ENCODE data around the gene RIMBP2.
A peak's percentile ranks its signal among the peaks of the same experiment; 100 is the strongest.

Gene RIMBP2

GRCh38 chr12:130729344-130729743 lies 13.2 kb upstream of the RIMBP2 start:
- DNase-seq = no peak

GRCh38 chr12:130728158-130729058 lies 12.3 kb upstream of the RIMBP2 start:
- no peak for DNase-seq

DNA sequence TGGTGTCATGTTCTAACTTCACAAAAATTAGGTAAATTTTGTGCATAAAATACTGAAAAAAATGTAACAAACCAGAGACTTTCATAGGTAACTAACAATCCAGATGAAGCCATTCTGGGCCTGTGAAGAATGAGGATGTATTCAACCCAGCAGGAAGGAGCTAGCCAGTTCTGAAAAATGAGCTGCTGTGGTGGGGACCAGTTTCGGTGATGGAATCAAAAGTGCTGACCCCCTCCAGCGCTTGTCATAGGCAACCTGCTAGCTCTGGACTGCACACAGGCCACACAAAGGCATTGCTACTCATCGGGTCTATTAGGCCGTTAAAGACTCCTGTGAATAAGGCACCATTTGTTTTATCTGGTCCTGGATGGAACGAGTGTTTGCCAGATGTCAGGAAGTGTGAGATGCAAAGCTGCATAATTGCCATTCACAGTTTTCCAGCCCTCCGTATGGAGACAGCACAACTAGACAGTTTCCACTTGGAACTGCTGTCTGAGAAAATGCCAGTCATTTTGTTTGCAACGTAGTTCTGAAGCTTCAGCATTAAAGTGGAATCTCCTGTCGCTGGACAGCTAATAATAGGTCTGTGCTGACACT lies 3.3 kb upstream of the RIMBP2 start:
- no peak for DNase-seq

GRCh38 chr12:130717752-130718151 lies 1.7 kb upstream of the RIMBP2 start:
- no peak for DNase-seq

DNA sequence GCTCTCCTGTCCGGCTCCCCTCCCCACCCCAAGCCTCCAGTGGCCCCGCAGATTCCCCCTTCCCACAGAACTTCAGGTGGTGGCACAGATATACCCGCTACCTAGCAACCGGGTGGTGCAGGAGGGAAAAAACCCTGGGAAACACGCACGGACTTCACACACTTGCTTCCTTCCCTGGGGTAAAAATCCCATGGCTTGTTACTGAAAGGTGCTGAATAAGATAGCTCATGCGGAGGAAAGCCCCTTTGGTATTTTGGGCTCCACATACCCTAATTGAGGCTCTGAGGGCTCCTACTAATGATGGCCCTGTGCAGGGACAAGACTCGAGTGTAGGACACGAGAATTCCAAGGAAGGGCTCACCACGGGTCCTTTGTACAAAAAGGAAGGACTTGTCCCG lies 869 bp upstream of the RIMBP2 start:
- no peak for DNase-seq

DNA sequence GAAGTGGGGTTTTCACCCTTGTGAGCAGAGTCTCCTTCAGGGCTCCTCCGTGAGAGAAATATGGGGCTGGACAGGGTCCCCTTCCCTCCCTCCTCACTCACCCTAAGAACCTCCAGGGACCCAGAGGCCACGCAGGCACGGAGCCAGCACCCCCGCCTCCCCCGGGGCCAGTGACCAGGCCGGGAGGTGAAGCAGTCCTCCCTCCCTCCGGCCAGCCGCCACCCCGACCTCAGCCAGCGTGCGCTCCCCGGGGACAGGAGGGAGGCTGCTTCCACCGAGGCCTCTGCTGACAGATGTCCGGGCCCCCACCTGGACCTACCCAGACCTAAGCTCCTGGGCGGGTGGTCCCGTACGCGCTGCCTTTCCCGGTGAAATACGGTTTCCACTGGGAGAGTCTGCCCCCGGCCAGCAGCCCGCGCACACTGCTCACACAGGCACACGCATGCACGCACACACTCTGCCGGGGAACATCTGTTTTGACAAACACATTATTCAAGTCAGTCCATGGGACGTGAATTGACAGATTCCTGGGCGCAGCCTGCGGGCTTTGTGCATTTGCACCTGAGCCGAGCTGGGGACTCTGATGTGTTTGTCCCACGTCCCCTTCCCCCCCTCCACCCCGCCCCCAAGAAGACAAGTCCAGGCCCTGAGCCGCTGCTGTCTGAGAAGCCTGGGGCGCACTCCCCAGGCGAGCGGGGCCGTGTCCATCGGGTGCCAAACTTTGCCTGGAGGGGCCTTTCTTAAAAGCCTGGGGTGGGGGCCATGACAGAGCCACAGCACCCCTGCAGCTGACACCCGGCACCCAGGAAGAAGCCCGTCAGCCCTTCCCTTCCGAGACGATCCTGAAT lies 725 bp downstream of the RIMBP2 start:
- no peak for DNase-seq

- no peak for DNase-seq
Measured at GRCh38 chr12:130714591-130715149, 1.4 kb downstream of the RIMBP2 start.

DNA sequence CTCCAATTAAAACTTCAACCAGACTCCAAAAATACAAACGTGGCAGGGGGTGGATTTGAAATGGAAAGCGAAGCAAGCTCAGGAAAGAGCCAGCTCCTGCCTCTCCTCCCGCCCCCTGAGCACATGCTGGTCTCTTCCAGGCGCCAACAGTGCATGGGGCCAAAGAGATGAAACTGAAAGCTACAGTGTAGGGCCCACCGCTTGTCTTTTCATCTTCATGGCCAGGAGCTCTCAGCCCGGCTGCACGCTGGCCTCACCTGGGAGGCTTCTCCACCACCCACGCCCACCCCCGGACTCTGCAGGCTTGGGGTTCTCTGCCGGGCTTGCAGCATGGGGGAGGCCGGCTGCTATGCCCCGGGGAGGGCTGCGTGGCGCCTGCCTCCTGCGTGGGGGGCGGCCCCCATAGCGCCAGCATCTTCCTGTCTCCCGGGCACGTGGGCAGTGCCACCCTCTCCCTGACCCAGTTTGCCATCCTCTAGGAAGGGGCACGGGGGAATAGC lies 2.0 kb downstream of the RIMBP2 start:
- no peak for DNase-seq

DNA sequence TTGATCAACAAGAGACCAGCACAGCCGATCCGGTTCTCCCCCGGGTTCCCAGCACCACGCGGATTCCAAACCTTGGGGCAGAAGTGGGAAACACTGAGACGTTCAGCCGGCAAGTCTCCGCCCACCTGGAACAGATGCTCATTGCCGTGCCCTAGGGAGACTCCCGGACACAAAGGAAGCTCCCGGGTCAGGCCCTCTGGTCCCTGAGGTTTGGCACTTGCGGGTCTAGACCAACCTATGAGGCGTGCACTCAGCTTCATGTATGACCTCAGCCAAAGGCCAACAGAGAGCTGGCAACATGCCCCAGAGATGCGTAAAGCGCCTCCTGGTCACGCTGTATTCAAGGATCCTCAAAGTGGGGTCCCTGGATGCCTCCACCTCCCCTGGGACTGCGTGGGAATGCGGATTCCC lies 2.5 kb downstream of the RIMBP2 start:
- no peak for DNase-seq

GRCh38 chr12:130712346-130713065 lies 3.6 kb downstream of the RIMBP2 start:
- no peak for DNase-seq

- DNase-seq = no peak
Measured at GRCh38 chr12:130711756-130712155, 4.3 kb downstream of the RIMBP2 start.

DNA sequence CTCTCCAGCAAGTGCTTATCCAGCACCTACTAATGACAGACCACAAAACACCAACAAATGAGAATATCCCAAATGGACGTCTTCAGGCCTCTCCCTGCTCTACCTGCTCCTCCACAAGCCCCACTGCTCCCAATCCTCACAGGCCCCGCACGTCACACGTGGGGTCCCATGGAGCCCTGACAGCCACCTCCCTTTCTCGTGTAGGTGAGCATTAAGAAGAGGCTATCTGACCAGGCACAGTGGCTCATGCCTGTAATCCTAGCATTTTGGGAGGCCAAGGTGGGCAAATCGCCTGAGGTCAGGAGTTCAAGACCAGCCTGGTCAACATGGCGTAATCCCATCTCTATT lies 5.4 kb downstream of the RIMBP2 start:
- DNase-seq = no peak

- no peak for DNase-seq
Measured at GRCh38 chr12:130709971-130710732, 5.9 kb downstream of the RIMBP2 start.

- DNase-seq = no peak
Measured at GRCh38 chr12:130709151-130709970, 6.7 kb downstream of the RIMBP2 start.

DNA sequence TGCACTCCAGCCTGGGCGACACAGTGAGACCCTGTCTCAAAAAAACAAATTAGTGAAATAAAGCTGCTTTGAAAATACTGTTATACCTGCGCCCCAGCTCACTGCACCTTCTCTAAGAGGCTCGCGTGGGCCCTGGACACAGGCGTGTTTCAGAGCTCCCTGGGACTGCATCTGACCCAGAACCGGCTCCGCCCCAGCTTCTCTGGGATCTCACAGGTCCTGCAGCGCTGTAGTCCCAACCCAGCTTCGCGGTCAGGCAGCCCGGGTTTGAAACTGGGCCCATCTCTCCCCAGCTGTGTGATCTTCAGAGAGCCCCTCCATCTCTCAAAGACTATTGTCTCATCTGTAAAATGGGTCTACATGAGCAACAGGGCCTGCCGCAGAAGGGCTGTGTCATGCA lies 7.5 kb downstream of the RIMBP2 start:
- no peak for DNase-seq

DNA sequence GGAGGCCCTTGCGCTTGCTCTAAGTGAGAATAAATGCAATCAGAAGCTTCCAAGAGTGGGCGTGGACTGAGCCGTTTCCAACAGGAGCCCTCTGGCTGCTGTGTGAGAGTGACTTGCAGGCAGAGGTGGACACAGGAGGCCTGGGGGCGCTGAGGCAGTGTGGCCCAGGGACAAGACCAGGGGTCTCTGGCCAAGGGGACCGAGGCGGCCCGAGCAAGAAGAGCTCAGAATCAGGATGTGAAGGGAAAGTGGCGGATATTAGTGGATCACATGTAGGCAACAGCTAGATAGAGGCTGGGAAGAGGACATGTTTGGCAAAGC lies 8.6 kb downstream of the RIMBP2 start:
- DNase-seq = no peak

- no peak for DNase-seq
Measured at GRCh38 chr12:130706885-130707570, 9.1 kb downstream of the RIMBP2 start.

DNA sequence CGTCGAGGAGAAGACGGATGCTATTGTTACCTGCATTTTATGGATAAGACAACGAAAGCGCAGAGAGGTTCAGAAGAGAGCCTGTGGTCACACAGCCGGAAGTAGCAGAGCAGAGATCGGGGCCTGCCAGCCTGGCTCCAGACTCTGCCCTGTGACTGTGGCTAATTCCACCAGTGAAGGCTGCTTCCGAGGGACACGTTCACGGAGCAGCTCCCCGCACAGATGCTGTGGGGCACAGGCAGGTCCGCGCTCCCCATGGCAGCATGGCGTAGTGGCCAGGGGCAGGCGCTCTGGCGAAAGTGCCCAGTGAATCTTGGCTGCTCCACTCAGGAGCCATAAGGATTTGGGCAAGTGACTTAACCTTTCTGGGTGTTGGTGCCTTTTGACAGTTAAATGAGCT lies 9.8 kb downstream of the RIMBP2 start:
- no peak for DNase-seq

GRCh38 chr12:130705178-130705822 lies 10.8 kb downstream of the RIMBP2 start:
- DNase-seq = peak; percentile 8

DNA sequence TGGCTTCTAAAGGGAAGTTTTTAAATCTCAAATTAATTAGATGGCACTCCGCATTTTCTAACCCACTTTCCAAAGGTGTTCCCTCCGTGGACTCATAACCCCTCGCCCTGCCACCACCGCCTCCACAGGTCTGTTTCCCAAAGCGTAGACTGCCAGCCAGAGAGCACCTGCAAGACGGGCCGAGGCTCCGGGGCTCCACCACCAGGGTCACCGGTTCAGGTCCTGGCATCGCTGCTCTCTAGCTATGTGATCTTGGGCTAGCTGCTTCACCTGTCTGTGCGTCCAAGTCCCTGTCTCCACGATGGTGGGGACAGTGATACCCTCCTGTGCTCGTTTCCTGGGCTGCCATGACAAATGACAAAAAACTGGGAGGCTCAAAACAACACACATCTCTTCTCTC lies 11.5 kb downstream of the RIMBP2 start:
- no peak for DNase-seq
